HG03066 (cell line): Measurements from ENCODE around the gene RENBP.

ENCODE experiments used
- ATAC-seq: cut with Tn5 transposase; IDR thresholded peaks from one replicate; pipeline ENCODE4 v1.9.1; 2021; ENCODE audit warnings: low read depth; ENCODE audit not compliant: unreplicated experiment

Gene RENBP

GRCh38 chrX:153971450-153972367 lies 27.3 kb upstream of the RENBP start, which contains the start of gene HCFC1:
Gene HCFC1, minus strand, starts transcription at chrX:153971818. Its CDS starts 978 bp downstream, at chrX:153970840.
- ATAC-seq = peak; percentile 38

DNA sequence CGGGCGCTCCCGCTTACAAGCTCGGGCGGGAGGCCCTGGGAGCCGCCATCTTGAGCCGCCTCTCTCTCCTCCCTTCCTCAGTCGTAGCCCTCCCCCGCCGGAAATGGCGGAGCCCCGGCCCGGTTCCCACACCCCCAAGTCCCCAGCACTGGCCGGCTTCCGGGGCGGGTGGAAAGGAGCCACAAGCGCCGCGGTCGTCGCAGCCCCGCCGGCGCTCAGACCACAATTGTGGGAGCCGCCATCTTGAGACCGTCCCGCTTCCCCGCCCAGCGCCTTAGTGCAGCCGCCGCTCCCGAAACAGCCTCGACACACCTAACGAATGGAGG lies 26.6 kb upstream of the RENBP start:
- ATAC-seq = peak; percentile 32

GRCh38 chrX:153970357-153971123 lies 26.1 kb upstream of the RENBP start:
- ATAC-seq = peak; percentile 4

- ATAC-seq = no peak
These were observed 25.5 kb upstream of the RENBP start for GRCh38 chrX:153969904-153970356.

DNA sequence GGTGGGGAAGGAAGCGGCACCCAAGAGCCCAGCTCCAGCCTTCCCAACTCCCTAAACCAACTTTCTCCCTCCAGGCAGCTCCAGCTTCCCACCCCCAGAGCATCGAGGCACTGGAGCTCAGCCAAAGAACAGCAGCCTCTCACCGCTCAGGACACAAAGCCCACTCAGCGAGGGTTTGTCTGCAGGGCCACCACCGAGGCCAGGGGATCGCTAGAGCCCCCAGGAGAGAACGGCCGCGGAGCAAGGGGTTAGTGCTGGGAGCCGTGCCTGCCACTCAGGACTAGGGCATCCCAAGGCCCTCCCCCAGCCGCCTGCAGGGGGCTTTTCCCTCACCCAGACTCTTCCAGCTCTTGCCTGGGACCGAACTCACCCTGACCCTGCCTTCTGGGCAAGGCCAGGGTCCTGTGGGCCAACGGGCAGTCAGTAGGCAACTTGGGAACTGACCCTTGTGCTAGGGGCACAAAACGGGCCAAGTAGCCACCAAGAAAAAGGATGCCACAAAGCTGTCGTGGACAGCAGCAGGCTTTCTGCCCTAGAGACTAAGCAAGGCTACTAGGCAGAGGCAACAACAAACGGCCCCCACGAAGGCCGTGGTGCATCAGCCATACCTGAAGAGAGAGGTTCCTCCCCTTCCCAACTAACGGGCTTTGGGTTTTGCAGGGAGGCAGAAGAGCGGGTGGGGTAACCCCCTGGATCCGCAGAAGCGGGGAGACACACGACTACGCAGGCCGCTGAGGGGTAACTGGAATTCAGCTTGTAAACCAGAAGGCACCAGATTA lies 24.9 kb upstream of the RENBP start:
- ATAC-seq = no peak

DNA sequence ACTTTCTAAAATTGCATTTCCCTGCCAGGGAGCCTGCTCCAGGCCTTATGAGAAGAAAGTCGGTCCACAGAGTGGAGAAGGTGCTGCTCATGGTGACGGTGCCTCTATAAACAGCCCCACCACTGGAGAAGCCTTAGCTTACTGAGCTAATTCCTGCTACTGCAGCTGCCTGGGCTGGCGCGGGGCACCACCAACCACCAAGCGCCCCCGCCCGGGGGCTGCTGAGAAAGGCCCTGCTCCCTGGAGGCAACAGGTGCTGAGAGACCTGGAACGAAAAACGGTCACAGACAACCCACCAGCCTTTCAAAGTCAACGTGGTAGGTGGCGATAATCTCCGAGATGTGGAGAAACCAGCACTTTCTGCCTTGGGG lies 24.3 kb upstream of the RENBP start:
- ATAC-seq = no peak

GRCh38 chrX:153968255-153968654 lies 23.8 kb upstream of the RENBP start:
- ATAC-seq = no peak

GRCh38 chrX:153967536-153968224 lies 23.2 kb upstream of the RENBP start:
- ATAC-seq = no peak

DNA sequence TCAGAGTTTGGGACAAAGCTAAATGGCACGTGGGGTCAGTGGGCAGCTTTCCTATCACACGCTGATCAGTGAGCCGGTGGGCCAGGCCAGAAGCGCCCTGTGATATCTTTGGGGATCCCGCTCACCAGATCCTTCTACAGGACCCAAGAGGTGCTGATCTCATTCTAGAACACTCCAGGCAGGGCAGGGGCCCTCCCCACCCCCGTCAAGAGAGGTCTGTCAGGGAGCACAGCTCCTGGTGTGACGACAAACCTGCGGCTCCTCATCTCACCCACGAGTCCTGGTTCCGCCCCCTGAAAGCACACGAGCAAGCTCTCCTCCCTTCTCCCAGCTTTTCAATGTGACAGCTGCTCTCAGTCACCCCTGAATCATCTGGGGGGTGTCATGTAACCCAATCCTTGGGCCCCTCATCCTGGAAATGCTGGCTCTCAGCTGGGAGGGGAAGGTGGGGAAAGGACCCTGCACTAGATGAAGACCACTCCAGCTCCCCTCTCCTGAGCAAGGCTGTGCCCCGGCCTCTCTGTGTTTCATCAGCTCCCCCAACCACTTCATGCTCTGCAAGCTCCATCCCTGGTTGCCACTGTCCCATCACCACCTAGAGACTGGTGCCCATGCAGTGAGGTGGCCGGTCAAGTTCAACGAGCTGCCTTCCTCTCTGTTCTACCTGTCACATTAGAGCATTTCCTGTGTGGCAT lies 22.5 kb upstream of the RENBP start:
- ATAC-seq = no peak

GRCh38 chrX:153966283-153966688 lies 21.8 kb upstream of the RENBP start:
- ATAC-seq = no peak

- ATAC-seq = no peak
These were observed 21.0 kb upstream of the RENBP start for GRCh38 chrX:153965406-153965805.

DNA sequence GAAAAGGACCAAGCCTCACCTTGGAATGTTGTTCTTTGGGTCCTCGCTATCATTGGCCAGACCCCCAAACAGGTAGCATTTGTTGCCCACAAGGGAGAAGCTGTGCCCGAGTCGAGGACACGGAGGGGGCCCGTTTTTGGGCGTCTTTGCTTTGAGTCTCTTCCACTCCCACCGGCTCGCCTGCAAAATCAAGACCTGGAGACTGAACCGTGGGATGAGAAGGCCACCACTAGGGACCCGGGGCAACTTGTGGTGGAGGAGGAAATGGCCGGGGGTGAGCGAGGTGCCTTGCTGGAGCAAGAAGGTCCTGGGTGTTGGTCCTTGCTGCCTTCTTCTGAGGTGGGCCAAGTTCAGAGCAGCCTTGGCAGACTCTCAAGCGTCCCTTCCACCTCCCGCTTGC lies 19.7 kb upstream of the RENBP start:
- no peak for ATAC-seq

- ATAC-seq = no peak
These were observed 19.1 kb upstream of the RENBP start for GRCh38 chrX:153963546-153963945.

GRCh38 chrX:153961292-153961691 lies 16.8 kb upstream of the RENBP start:
- no peak for ATAC-seq

GRCh38 chrX:153960786-153961185 lies 16.3 kb upstream of the RENBP start:
- ATAC-seq = no peak

GRCh38 chrX:153960077-153960476 lies 15.6 kb upstream of the RENBP start:
- ATAC-seq = no peak

- ATAC-seq = no peak
These were observed 15.2 kb upstream of the RENBP start for GRCh38 chrX:153959649-153960048.

DNA sequence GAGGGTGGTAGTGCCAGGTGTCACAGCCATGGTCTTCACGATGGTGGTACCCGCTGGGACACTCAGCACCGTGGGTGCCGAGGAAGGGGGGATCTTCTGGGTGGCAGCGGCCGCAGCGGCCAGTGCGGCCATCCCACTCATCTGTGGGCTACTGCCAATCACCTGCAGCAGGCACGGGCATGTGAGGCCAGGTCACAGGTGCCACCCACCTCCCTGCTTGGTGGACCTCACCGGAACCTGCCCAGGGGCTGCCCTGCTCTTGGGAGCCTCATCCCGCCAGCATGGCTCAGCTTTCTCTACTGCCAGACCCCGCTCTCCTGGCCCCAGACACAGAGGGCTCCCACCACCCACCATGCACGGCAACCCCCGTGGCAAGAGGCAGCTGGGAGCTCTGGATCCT lies 14.2 kb upstream of the RENBP start:
- ATAC-seq = no peak

DNA sequence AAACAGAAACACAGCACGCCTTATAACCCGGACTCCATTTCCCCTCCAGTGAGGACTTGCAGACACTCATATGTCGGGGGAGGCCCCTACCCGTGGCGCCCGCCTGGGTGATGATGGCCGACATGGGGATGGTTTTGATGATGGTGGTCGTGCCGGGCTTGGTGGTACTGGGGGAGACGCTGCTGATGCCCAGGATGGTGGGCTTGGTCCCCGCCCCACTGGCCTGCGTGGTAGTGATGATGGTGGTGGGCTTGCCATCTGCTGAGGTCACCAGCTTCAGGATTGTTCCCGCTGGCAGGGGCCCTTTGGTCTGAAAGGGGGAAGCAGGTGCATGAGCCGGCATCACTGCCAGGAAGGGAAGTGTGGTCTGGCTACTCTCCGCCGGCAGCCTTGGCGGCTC lies 12.8 kb upstream of the RENBP start:
- no peak for ATAC-seq
